ENCODE results near the gene FAU.
"Not testable (repeated sequence)": the region's sequence is repeated elsewhere in the genome, so short reads cannot be mapped to it uniquely, and the experiment has no call there.

The FAU gene

GRCh38 chr11:65125197-65126056, 3.5 kb upstream of the FAU start:
- no peak overlapping the region for H3K4me3 ChIP-seq (ENCODE audit: low read length)
- DNase-seq (ENCODE audit: low read depth, low spot score): no peak

GRCh38 chr11:65124480-65125196, 2.7 kb upstream of the FAU start:
- no peak for DNase-seq (ENCODE audit: low read depth, low spot score)
- no peak overlapping the region for H3K4me3 ChIP-seq (ENCODE audit: low read length)

DNA sequence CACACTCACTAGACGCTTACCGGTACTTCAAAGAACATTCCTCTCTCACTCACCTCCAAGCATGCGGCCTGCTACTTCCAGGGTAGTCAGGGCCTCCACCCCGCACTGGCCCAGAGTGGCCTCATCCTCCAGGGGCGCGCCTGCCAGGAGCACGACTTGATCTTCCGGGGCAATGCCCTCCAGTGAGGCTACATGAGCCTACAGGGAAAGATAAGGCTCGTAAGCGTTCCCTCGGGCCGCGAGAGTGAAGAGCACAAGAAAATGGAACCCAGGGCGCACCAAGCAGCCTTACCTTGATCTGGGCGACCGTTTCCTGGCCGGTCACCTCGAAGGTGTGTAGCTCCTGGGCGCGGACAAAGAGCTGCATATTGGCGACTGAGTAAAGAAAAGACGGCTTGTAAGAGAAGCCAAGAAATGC, 478 bp downstream of the FAU start:
- no peak for DNase-seq (ENCODE audit: low read depth, low spot score)
- H3K4me3 ChIP-seq (ENCODE audit: low read length): peak overlapping the region; percentile 100

DNA sequence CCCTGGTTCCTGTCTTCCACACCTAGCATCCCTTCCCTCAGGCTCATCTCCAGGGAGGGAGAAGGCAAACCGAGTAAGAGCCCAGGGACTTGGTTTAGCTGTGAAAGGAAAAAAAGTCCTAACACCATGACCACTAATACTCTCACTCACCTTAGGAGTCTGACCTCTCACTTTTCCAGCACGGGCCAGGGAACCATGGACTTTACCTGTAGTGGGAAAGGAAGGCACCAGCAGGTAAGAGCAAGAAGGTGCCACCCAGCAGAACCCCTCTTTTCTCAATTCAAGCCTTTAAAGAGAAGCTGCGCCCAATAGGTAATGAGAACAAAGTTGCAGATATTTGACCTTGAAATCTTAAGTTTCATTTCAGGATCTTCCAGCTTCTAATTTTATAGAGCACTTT, 1.1 kb downstream of the FAU start:
- H3K4me3 ChIP-seq (ENCODE audit: low read length): peak overlapping the region; percentile 100
- DNase-seq (ENCODE audit: low read depth, low spot score): no peak

DNA sequence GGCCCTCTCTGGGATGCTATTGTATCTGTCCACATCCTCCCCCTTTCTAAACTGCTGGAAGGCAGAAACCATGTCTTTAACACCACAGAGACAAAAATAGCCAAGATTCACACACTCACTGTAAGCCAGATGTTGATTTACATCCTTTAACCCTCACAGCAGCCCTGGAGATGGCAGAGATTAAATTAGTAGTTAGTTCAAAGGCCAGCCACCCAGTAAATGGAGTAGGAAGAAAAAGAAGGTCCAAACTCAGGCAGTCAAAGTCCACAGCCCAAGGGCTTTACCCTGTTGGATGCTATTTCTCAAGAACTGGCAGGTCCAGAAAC, 2.3 kb downstream of the FAU start:
- DNase-seq (ENCODE audit: low read depth, low spot score): no peak
- no peak overlapping the region for H3K4me3 ChIP-seq (ENCODE audit: low read length)

DNA sequence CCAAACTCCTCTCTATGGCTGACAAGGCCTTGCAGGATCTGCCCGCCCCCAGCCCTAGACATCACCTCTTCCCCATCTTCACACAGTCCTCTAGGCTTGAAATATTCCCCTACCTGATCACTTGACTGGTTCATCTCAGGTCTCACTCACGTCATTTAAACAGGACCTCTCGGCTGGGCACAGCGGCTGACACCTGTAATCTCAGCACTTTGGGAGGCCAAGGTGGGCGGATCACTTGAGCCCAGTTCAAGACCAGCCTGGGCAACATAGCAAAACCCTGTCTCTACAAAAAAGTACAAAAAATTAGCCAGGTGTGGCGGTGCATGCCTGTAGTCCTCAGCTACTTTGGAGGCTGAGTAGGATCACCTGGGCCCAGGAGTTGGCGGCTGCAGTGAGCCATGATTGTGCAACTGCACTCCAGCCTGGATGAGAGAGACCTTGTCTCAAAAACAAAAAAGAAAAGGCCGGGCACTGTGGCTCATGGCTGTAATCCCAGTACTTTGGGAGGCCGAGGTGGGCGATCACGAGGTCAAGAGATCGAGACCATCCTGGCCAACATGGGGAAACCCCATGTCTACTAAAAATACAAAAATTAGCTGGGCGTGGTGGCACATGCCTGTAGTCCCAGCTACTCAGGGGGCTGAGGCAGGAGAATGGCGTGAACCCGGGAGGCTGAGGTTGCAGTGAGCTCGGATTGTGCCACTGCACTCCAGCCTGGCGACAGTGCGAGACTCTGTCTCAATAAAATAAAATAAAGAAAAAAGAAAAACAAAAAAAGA, 2.9 kb downstream of the FAU start:
- DNase-seq (ENCODE audit: low read depth, low spot score); H3K4me3 ChIP-seq (ENCODE audit: low read length): not testable (repeated sequence)

- no peak for DNase-seq (ENCODE audit: low read depth, low spot score)
- H3K4me3 ChIP-seq (ENCODE audit: low read length): peak overlapping the region; percentile 18; the same call in 1 of the 2 replicates
These were observed 3.7 kb downstream of the FAU start for GRCh38 chr11:65118097-65118837.

DNA sequence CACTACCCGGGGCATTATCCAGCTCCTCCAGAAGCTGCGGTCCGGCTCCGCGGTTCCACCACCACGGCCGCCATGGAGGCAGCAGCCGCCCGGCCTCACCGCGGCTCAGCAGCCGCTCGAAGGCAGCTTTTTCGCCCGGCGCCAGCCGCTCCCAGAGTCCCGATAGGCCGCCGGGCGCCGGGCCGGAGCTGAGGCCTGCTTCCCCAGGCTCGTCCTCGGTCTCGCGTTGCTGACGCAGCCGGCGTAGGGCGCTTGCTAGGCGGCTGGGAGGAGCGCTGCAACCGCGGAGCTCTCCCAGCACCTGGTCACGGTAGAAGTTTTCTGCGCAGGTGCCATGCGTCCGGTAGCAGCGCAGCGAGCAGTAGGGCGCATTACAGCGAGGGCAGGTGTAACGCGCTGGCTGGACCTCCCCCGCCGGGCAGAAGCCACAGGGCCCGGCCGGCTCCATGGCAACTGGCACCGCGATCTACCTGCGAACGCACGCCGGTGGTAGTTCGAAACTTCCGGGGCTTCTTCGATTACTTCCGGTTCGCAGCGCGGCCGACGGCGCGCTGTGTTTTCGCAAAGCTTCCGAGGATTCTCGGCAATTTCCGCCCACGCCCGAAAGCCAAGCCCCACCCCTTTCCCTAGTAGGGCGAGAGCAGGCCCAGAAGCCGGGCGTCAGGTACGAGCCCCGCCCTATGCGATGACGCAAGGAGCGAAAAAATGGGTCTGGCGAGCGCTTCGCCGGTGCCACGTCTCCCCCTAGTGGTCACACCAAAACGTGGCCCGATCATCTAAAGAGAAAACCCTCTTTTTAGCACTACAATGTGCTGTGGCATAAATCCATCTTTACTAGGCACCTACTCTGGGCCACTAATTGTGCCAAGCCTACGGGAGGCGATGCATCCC, 4.5 kb downstream of the FAU start, which contains the start of gene ZNHIT2:
Gene ZNHIT2 (minus strand): TSS at position 496 of the 891 bp plus-strand sequence. CDS start 48 bp downstream, at position 448.
- DNase-seq (ENCODE audit: low read depth, low spot score): peak; percentile 98
- H3K4me3 ChIP-seq (ENCODE audit: low read length): peak within 1 kb of the TSS; percentile 82

- DNase-seq (ENCODE audit: low read depth, low spot score): no peak
- H3K4me3 ChIP-seq (ENCODE audit: low read length): peak overlapping the region; percentile 82
These were observed 5.3 kb downstream of the FAU start for GRCh38 chr11:65116370-65117205.

DNA sequence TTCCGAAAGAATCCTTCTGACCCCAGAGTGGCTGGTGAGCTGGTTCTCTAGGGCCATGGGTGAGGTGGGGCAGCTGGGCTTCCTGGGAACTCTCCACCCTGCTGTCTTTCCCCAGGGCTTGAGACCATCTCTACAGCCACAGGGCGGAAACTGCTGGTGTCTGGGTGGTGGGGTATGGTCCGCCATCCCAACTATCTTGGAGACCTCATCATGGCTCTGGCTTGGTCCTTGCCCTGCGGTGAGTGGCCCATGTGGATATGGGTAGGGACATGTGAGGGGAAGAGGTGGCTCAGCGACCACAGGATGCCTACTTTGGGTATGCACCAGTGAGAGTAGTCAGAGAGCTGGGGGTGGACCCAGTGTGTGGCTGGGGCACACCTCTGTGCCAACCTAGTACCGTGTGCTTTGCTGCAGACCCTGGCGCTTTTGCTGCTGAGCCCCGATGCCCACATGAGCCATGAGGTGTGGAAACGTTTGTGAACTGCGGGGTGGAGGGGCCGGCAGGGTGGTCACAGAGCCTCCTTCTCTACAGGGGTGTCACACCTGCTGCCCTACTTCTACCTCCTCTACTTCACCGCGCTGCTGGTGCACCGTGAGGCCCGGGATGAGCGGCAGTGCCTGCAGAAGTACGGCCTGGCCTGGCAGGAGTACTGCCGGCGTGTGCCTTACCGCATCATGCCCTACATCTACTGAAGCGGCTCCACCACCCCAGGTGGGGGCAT, 6.4 kb downstream of the FAU start:
- DNase-seq (ENCODE audit: low read depth, low spot score): no peak
- H3K4me3 ChIP-seq (ENCODE audit: low read length): no peak overlapping the region

DNA sequence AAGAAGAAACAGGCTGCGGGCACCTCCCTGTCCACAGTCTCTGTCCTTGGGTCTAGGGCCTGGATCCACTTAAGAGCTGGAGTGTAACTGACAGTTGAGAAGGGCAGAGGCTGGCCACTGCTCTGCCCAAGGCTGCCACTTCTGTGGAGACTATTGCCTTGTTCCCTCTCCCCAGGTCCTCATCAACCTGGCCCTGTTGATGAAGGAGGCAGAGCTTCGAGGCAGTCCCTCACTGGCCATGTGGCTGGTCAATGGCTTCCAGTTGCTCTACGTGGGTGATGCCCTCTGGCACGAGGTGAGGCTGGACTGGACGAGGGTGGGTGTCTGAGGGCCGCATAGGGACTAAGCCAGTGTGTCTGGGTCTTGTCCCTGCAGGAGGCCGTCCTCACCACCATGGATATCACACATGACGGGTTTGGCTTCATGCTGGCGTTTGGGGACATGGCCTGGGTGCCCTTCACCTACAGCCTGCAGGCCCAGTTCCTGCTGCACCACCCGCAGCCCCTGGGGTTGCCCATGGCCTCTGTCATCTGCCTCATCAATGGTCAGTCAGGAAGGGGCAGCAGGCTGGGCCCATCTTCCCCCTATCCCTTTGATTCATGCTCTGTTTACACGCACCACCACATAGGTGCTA, 7.3 kb downstream of the FAU start:
- DNase-seq (ENCODE audit: low read depth, low spot score): no peak
- no peak overlapping the region for H3K4me3 ChIP-seq (ENCODE audit: low read length)

DNA sequence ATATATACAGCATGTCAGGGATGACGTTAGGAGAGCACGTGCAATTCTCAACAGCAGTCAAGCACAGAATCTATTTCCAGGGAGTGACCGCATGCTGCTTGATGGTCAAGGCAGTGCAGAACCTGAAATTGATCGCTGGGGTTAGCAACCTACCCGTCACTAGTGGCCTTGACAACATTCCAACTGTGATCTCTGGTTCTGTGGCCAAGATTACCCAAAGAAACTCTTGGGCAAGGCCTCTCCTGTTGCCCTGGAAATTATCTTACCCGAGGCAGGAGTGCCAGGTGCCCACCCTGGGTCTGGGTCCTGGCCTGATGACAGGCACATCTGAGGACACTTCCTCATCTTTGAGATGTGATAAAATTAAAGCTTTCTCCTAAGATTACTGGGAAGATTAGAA, 8.1 kb downstream of the FAU start:
- no peak for DNase-seq (ENCODE audit: low read depth, low spot score)
- no peak overlapping the region for H3K4me3 ChIP-seq (ENCODE audit: low read length)

- no peak for DNase-seq (ENCODE audit: low read depth, low spot score)
- peak overlapping the region; percentile 70 for H3K4me3 ChIP-seq (ENCODE audit: low read length)
These were observed 8.6 kb downstream of the FAU start for GRCh38 chr11:65113361-65113756.

DNA sequence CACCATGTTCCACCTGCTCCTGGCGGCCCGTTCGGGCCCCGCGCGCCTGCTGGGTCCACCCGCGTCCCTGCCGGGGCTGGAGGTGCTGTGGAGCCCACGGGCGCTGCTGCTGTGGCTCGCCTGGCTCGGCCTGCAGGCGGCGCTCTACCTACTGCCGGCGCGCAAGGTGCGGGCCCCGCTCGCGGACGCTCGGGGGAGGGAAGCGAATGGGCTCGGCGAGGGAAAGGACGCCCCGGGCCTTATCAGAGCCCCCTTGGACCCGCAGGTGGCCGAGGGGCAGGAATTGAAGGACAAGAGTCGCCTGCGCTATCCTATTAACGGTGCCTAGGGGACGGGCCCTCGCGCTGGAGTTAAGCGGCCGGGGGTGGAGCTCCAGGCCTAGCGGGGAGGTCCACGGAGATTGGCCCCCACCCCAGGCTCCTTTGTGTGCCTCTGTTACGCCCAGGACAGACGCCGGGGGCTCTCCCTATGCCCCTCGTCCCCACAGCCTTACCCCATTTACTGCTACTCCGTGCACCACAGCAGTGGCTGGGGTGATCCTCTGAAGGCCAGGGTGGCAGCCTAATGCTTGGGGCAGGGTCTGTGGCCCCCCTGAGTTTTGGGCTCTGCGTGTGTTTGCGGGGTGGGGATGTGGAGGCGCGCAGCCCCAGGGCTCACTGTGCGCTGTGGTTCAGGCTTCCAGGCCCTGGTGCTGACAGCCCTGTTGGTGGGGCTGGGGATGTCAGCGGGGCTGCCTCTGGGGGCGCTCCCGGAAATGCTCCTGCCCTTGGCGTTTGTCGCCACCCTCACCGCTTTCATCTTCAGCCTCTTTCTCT, 9.2 kb downstream of the FAU start:
- H3K4me3 ChIP-seq (ENCODE audit: low read length): peak overlapping the region; percentile 70
- DNase-seq (ENCODE audit: low read depth, low spot score): peak; percentile 64

DNA sequence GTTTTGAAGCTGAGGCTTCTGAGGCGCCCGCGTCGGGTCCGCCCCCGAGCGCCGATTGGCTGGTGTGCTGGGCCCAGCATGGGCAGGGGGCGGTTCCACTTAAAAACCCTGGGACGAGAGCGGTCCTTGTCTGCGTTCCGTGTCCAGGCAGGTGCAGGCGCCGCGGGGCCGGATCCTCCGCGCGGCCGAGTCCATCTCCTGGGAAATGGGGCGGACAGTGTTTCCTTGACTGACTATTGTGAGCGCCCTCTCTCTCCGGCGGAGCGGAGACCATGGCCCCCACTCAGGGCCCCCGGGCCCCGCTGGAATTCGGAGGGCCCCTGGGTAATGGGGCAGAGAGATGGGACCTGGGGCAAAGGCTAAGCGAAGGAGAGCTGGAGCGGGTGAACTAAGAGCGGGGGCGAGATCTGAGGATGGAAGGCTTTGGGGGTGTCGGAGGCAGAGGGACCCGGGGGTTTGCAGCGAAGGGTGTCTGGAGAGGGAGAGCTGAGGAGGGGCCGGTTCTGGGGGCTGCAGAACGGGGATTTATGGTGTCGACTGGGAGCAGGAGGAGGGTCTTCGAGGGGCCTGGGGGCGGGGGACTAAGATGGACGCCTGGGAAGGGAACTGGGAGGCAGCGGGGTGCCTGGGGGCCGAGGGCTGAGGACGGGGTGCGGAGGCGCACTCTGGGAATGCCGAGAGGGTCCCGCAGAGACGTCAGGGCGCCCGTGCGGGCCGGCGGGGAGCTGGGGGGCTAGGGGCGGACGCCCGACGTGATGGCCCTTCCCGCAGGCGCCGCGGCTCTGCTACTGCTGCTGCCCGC, 10.0 kb downstream of the FAU start, which contains the start of gene TM7SF2:
Gene TM7SF2 (plus strand): TSS at position 129 of the 802 bp plus-strand sequence. CDS start 144 bp downstream, at position 273.
- DNase-seq (ENCODE audit: low read depth, low spot score): peak; percentile 87
- peak within 1 kb of the TSS; percentile 70 for H3K4me3 ChIP-seq (ENCODE audit: low read length)
